Skeletal muscle tissue (tissue), 4 donors: ENCODE data around the gene LMNA. TPM values are rescaled to one million over a fixed set of nuclear protein-coding genes. Genes with fewer than 3 reads are reported as not detected.

ENCODE experiments used
- H3K27ac ChIP-seq: one replicate; pipeline ENCODE4 v1.7.0; 2013; ENCODE audit warnings: mild to moderate bottlenecking, low read depth, low read length, inconsistent platforms
- H3K27me3 ChIP-seq, 3 donors: one replicate each; pipeline ENCODE4 v1.7.0; 2013; ENCODE audit warnings: low read length in 3 of 3; ENCODE audit not compliant: control insufficient read depth in 3 of 3, insufficient read depth in 3 of 3
- H3K36me3 ChIP-seq, 3 donors: one replicate each; pipeline ENCODE4 v1.7.0; 2013; ENCODE audit warnings: low read length in 3 of 3; ENCODE audit not compliant: control insufficient read depth in 3 of 3, insufficient read depth in 3 of 3
- H3K4me1 ChIP-seq, 3 donors: one replicate each; pipeline ENCODE4 v1.7.0; 2013; ENCODE audit warnings: low read length in 3 of 3, mild to moderate bottlenecking in 3 of 3; ENCODE audit not compliant: control insufficient read depth in 3 of 3, insufficient read depth in 3 of 3
- H3K4me3 ChIP-seq, 3 donors: one replicate each; pipeline ENCODE4 v1.7.0; 2013; ENCODE audit warnings: low read length in 3 of 3
- H3K9ac ChIP-seq, 3 donors: one replicate each; pipeline ENCODE4 v1.7.0; 2013; ENCODE audit warnings: low read length in 3 of 3, mild to moderate bottlenecking in 3 of 3, moderate library complexity in 2 of 3, low read depth in 1 of 3
- H3K9me3 ChIP-seq, 3 donors: one replicate each; pipeline ENCODE4 v1.7.0; 2013; ENCODE audit warnings: low read length in 3 of 3; ENCODE audit not compliant: control insufficient read depth in 3 of 3
- total RNA-seq: library from RNA; depleted of rRNA; stranded (reverse); fragments of >200 nt; gene quantifications from one replicate; pipeline ENCODE4 v1.2.3, GENCODE V29; 2014
- donor health status: Osteomylitis.

The LMNA gene
- total RNA-seq, 1 donor from 2014 or later = 399 TPM

DNA sequence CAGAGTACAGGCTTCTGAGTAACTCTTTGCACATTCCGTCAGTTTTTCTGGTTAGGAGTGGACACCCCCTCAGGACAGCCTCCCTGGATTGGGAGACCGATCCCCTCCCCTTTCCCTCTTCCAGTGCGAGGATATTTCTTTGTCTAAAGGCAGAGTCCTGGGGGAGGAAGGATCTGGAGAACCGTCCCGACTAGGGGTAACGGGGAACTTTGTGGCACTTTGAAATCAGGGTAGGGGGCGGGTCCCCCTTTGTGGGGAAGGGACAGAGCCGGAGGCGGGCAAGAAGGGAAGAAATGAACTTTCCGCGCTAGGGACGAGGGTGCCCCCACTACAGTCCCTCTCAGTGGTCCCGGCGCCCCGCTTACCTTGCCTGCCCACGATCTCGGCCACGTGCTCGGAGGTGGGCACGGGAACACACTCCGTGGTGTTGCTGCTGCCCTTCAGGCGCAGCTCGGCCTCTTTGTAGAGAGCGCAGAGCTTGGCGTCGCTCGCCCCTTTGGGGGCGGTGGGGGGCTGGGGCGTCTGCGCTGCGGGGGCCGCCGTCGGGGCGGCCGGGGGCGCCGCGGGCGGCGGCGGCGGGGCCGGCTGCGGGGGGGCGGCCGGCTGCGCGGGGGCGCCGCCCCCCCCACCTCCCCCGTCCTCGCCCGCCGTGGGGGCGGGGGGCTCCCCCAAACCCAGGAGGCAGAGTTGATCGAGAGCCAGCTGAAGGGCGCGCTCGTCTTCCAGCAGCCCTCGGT is 33.2 kb upstream of the LMNA start:
- Histone ChIP-seq H3K4me1 (peaks cover 5 to 12% (median 8%) of the 10 kb centered on the region in 3 donors), H3K36me3 (no peaks in the 10 kb centered on the region), H3K9me3 (no peaks in the 10 kb centered on the region), H3K27ac (no peak overlapping the region), H3K9ac (peak overlapping the region in 2 of 3 donors; percentile 45 to 51), H3K27me3 (no peaks in the 10 kb centered on the region), H3K4me3 (peak overlapping the region; percentile 32 to 60 (median 54))

DNA sequence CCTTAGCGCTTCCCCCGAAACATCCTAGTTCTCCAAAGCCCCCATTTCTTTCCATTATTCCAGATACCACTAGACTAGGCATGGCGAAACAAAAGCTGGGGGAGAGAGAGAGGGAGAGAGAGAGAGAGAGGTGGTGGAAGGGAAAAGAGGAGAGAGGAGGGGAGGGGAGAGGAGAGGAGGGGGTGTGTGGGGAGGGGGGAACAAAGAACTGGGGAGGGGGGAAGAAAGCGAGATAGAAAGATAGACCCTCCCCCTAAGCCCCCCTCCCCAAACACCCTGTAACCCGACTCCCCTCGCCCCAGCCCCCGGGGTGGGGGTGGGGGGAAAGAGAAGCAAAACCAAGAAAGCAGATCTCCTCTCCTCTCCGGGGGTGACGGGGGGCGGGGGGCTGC is 32.6 kb upstream of the LMNA start:
- H3K27ac ChIP-seq = no peak overlapping the region
- H3K27me3 ChIP-seq = no peaks in the 10 kb centered on the region
- peak overlapping the region in 2 of 3 donors; percentile 14 to 69 for H3K9ac ChIP-seq
- peak overlapping the region; percentile 74 to 84 (median 81) for H3K4me3 ChIP-seq
- no peaks in the 10 kb centered on the region for H3K9me3 ChIP-seq
- peaks cover 5 to 11% (median 8%) of the 10 kb centered on the region in 3 donors for H3K4me1 ChIP-seq
- H3K36me3 ChIP-seq = no peaks in the 10 kb centered on the region

DNA sequence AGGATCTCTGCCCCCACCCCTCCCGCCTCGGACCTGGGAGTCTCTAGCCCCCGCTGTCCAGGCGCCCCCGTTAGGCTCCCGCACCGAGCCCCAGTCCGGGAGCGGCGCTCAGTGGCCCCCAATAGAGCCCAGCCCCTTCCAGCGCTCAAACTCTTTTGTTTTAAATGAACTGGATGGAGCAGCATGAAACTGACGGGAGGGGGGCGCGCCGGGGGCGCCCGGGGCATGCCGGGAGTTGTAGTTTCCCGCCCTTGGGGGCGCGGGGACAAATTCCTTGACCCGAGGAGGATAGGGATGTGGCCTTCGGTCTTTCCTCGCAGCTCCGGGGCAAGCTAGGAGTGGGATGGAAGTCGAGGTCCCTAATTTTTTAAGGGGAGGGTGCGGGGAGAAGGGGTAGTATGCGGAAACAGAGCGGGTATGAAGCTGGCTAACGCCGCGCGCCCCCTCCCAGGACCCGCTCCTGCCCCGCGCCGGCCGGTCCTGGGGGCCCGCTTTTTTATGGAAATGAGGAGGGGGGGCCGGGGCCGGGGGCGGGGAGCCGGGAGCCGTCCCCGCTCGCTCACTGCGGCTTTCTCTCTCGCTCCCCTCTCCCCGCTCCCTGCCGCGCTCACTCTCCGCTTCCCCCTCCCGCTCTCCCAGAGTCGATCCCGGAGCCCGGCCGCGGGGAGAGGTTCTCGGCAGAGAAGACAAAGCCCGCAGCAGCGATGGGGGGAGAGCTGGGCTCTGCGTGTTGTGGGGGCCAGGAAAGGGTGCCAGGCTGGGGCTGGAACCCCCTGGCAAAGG is 32.0 kb upstream of the LMNA start, which contains the start of gene MEX3A:
TSS of gene MEX3A (minus strand) at position 157 of the 783 bp plus-strand sequence. CDS start 467 bp downstream, outside the sequence.
- Histone ChIP-seq H3K4me3 (peak within 1 kb of the TSS; percentile 74 to 84 (median 81)), H3K9ac (peak within 1 kb of the TSS; percentile 38 to 69 (median 68)), H3K27me3 (no peaks in the 10 kb centered on the region), H3K9me3 (no peaks in the 10 kb centered on the region), H3K4me1 (peaks cover 5 to 8% (median 8%) of the 10 kb centered on the region in 3 donors), H3K36me3 (no peaks in the 10 kb centered on the region), H3K27ac (no peak within 1 kb of the TSS)

DNA sequence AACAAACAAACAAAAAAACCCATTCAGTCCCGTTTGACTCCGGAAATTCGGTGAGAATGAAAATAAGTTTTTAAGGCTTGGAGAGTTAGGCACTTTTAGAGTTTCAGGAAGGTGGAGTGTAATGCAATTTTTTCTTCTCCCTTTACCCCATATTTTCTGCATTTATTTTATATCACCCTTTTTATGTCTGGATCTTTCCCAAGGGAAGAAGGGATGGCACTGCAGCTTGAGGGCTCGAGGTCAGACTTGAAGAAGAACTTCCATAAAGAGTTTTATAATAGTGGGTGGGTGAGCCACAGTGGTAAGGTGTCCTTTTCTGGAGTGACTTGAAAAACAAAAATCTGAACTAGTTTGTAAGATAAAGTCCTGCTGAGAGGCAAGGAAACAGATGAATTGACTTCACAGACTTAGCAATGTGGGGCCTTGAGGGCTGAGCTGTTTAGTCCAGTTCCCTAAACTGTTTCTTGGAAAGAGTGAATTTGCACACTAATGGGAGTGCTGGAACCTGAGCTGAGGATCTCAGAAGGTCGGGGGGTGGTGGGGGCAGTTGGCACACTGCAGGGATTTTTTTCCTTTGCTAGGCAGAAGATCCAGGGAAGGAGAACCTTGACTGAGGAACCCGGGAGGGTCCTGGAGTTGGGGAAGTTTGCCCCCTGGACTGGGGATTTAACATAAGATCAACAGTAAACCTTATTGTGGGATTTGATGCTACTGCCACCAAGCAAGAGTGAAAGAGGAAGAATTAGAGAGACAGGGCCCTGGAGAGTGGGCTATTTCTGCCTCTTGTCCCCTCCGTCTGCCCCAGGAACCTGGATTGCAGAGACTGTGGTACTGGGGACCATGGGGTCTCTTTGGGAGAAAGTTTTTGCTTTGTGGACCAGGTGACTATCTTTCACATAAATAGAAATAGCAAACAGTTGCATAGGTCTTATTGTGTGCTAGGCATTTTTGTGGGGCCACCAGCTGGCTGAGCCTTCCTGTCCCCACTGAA is 30.4 kb upstream of the LMNA start:
- no peak overlapping the region for H3K27ac ChIP-seq
- H3K9ac ChIP-seq = no peak overlapping the region
- H3K36me3 ChIP-seq = no peaks in the 10 kb centered on the region
- H3K9me3 ChIP-seq = no peaks in the 10 kb centered on the region
- no peak overlapping the region for H3K4me3 ChIP-seq
- H3K27me3 ChIP-seq = no peaks in the 10 kb centered on the region
- peaks cover 5 to 8% (median 8%) of the 10 kb centered on the region in 3 donors for H3K4me1 ChIP-seq

DNA sequence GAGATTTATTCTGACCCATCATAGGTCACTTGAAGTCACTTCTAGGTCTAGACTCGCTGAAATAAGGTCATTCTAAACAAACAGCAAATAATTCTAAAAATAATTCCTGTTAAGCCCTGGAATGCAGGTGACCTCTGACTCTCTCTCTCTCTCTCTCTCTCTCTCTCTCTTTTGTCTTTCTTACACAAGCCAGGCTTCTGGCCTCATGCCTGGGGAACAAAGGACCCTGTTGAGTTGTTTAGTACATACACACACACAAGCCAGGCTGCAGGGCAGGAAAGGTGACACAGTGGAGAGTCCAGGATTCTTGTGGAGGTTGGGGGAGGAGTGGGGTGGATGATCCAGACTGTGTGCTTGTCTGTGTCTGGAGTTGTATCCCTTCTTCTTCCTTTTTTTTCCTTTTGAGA is 28.3 kb upstream of the LMNA start:
- Histone ChIP-seq H3K27me3 (no peaks in the 10 kb centered on the region), H3K9me3 (no peaks in the 10 kb centered on the region), H3K27ac (no peak overlapping the region), H3K9ac (no peak overlapping the region), H3K4me3 (no peak overlapping the region), H3K36me3 (no peaks in the 10 kb centered on the region), H3K4me1 (peaks cover 7 to 13% (median 11%) of the 10 kb centered on the region in 3 donors)

DNA sequence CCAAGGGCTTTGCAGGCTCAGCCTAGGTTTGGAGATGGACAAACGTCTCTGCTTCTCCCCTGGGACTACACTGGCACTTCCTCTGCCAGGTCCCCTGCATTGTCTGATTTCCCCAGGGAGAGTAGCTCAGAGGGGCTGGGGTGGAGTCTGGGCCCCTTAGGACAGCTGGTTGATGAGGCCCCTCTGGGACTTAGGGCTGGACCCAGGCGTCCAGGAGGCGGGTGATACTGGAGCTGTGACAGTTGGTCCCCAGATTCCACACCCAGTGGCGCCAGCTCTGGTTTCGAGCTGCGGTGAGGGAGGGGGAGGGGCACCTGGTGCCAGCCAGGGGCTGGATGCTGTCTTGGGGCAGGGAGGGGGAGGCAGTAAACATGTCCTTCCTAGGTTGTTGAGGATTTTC is 24.8 kb upstream of the LMNA start:
- Histone ChIP-seq H3K27ac (no peak overlapping the region), H3K9me3 (no peaks in the 10 kb centered on the region), H3K9ac (peak overlapping the region in 1 of 3 donors; percentile 8), H3K27me3 (no peaks in the 10 kb centered on the region), H3K36me3 (no peaks in the 10 kb centered on the region), H3K4me3 (no peak overlapping the region), H3K4me1 (peaks cover 3 to 7% (median 7%) of the 10 kb centered on the region in 3 donors)

DNA sequence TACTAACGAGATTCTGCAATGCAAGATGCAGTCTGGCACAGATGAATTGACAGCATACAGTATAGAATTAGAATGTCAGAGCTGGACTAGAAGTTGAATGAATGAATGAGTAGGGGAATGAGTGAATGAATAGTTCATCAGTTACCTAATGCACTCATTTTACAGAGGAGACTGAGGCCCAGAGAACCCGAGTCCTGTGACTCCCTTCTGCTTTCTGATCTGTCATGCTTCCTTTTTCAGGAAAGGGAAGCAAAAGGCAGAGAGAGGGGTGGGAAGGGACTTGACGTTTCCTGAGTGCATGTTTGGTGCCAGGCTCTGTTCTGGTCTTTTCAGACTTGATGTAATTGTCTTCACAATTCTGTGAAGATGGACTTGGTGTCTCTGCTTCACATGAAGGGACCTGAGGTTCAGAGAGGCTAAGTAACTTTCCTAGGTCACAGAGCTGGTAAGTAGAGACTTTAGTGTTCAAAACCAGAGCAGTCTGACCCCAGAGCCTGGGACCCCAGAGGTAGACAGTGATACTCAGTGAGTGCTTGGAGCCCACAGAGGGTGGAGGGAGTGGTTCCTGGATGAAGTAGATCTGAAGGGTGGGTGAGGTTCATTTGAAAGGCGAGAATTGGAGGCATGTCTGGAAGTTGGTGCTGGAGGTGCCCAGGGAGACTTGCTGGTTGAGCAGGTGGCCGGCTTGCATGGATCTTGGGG is 24.2 kb upstream of the LMNA start:
- Histone ChIP-seq H3K36me3 (no peaks in the 10 kb centered on the region), H3K27me3 (no peaks in the 10 kb centered on the region), H3K4me3 (no peak overlapping the region), H3K4me1 (peaks cover 3 to 7% (median 7%) of the 10 kb centered on the region in 3 donors), H3K9ac (no peak overlapping the region), H3K9me3 (no peaks in the 10 kb centered on the region), H3K27ac (no peak overlapping the region)

DNA sequence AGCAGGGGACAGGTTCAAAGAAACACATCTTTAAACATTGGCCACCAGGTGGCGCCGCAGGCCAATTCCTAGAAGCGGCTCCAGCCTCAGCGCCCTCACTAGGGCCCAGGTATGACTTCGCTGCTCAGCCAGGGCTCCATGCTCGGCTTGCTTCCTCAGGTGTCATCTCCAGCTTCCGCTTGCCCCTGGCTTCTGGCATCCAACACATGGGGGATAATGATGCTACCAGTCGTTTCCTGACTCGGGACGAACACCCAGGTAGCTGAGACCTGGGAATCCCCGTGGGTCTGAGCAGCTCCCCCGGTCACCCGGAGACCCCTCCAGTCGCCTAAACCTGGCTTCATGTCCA is 23.7 kb upstream of the LMNA start:
- no peak overlapping the region for H3K27ac ChIP-seq
- H3K36me3 ChIP-seq = no peaks in the 10 kb centered on the region
- no peak overlapping the region for H3K9ac ChIP-seq
- H3K9me3 ChIP-seq = no peaks in the 10 kb centered on the region
- peaks cover 3 to 7% (median 7%) of the 10 kb centered on the region in 3 donors for H3K4me1 ChIP-seq
- no peaks in the 10 kb centered on the region for H3K27me3 ChIP-seq
- H3K4me3 ChIP-seq = no peak overlapping the region

DNA sequence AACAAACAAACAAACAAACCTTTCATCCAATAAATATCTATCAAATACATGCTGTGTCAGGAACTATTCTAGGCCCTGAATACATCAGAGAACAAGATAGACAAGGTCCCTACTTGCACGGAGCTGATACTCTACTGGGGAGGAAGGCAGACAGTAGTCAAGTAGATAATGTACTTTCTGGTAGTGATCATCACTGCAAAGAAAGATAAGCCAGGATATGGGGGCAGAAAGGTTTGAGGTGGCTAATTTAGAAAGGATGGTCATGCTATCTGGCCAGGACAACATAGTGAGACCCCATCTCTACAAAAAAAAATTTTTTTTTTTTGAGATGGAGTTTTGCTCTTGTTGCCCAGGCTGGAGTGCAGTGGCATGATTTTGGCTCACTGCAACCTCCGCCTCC is 22.9 kb upstream of the LMNA start:
- no peaks in the 10 kb centered on the region for H3K9me3 ChIP-seq
- no peak overlapping the region for H3K9ac ChIP-seq

More for the DNA sequence above, 22.9 kb upstream of the LMNA start:
- Histone ChIP-seq H3K36me3 (no peaks in the 10 kb centered on the region), H3K27ac (no peak overlapping the region), H3K27me3 (no peaks in the 10 kb centered on the region), H3K4me3 (no peak overlapping the region), H3K4me1 (peaks cover 10 to 15% (median 11%) of the 10 kb centered on the region in 3 donors)
